Endodermal cell (in vitro differentiated cells): ENCODE data around the gene CCDC170. TPM values are rescaled to one million over a fixed set of nuclear protein-coding genes. Genes with fewer than 3 reads are reported as not detected.

Experiments
- DNase-seq: peaks from one replicate; pipeline ENCODE4 v3.0.0-alpha.2; 2017
- H3K27ac ChIP-seq: 2 replicates; pipeline ENCODE4 v1.5.1; 2013; ENCODE audit warnings: mild to moderate bottlenecking, low read depth, low read length, moderate library complexity
- H3K27me3 ChIP-seq: 2 replicates; pipeline ENCODE4 v1.6.1; 2013; ENCODE audit warnings: mild to moderate bottlenecking, low read length, moderate library complexity; ENCODE audit not compliant: insufficient read depth, control insufficient read depth, poor library complexity, severe bottlenecking
- H3K36me3 ChIP-seq: 2 replicates; pipeline ENCODE4 v1.7.0; 2013; ENCODE audit warnings: mild to moderate bottlenecking, low read length, moderate library complexity; ENCODE audit not compliant: control insufficient read depth, insufficient read depth
- H3K4me1 ChIP-seq: one replicate; pipeline ENCODE4 v1.7.0; 2013; ENCODE audit warnings: low read length; ENCODE audit not compliant: control insufficient read depth, insufficient read depth
- H3K4me3 ChIP-seq: 2 replicates; pipeline ENCODE4 v1.5.1; 2013; ENCODE audit warnings: mild to moderate bottlenecking, low read length, moderate library complexity
- H3K9ac ChIP-seq: 2 replicates; pipeline ENCODE4 v1.6.1; 2013; ENCODE audit warnings: mild to moderate bottlenecking, low read length, moderate library complexity; ENCODE audit not compliant: poor library complexity, severe bottlenecking; ENCODE audit errors: extremely low read depth
- H3K9me3 ChIP-seq: 2 replicates; pipeline ENCODE4 v1.6.1; 2013; ENCODE audit warnings: mild to moderate bottlenecking, low read length, moderate library complexity; ENCODE audit not compliant: control insufficient read depth
- H3K27ac Mint-ChIP-seq: 2 replicates; pipeline ENCODE4 v1.8.0; 2020; ENCODE audit warnings: mixed read lengths
- H3K27me3 Mint-ChIP-seq: 2 replicates; pipeline ENCODE4 v1.8.0; 2021; ENCODE audit warnings: mild to moderate bottlenecking, mixed read lengths; ENCODE audit not compliant: insufficient read depth
- H3K36me3 Mint-ChIP-seq: 2 replicates; pipeline ENCODE4 v1.8.0; 2020; ENCODE audit warnings: low read depth, mixed read lengths
- H3K4me1 Mint-ChIP-seq: 2 replicates; pipeline ENCODE4 v1.8.0; 2020; ENCODE audit warnings: mixed read lengths
- H3K4me3 Mint-ChIP-seq: 2 replicates; pipeline ENCODE4 v1.8.0; 2020; ENCODE audit warnings: mild to moderate bottlenecking, moderate library complexity, mixed read lengths
- H3K9me3 Mint-ChIP-seq: 2 replicates; pipeline ENCODE4 v1.8.0; 2020; ENCODE audit warnings: mild to moderate bottlenecking, mixed read lengths
- WGBS, 2 experiments: methylation state at CpG; one replicate each; pipeline versions ENCODE4 v1.1.5 to v1.1.7; 2013; ENCODE audit warnings: missing lambda C conversion rate in 2 of 2, mixed read lengths in 1 of 2; ENCODE audit not compliant: insufficient coverage in 1 of 2, insufficient read length in 1 of 2; 5-methylcytosine and 5-hydroxymethylcytosine counted together
- total RNA-seq, 2 donors: library from RNA; stranded (reverse); fragmentation: NEBNext Ultra II Directional in 1 of 2; extraction: Animal tissue kit (Norgen Biotek cat#: 25700) in 1 of 2; gene quantifications; 2 replicates in 1 of 2; 3 replicates in 1 of 2; pipeline ENCODE4 v1.2.1, GENCODE V29; 2021
- TF ChIP-seq, protein P1 (sequence below): fragments of 200-600 bp; sonication (generic); conservative IDR thresholded peaks from 2 replicates; pipeline ENCODE4 v1.5.0; 2021; ENCODE audit warnings: antibody characterized with exemption, mild to moderate bottlenecking

Gene CCDC170
- total RNA-seq, 2 donors from 2014 or later, result 2.2 to 4.1 TPM

DNA sequence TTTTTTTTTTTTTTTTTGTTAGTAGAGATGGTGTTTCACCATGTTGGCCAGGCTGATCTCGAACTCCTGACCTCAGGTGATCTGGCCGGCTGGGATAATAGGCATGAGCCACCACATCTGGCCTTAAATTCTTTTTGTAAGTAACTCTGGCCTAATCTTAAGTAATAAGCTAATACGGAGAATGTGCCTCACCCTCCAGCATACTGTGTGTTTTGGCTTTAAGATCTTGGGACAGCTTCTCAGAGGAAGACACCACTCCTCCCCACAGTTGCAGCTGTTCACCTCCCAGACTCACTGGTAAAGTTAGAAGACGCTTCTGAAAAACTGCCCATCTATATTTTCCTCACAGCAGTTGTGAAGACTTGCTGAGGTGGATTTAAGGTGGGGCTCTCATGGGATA is 120.8 kb downstream of the CCDC170 start:
- 91 to 93% methylated on average over 3 to 4 of the region's 4 CpGs for WGBS, 2 experiments
- no peaks in the 10 kb centered on the region for H3K36me3 Mint-ChIP-seq
- no peaks in the 10 kb centered on the region for H3K27me3 Mint-ChIP-seq
- no peaks in the 10 kb centered on the region for H3K9me3 Mint-ChIP-seq
- no peak overlapping the region for H3K4me3 Mint-ChIP-seq
- no peak for DNase-seq
- no peaks in the 10 kb centered on the region for H3K4me1 ChIP-seq
- H3K27ac ChIP-seq, result no peak overlapping the region
- peaks cover 3% of the 10 kb centered on the region for H3K4me1 Mint-ChIP-seq
- no peaks in the 10 kb centered on the region for H3K36me3 ChIP-seq
- H3K9me3 ChIP-seq, result peaks cover 14% of the 10 kb centered on the region
- no peak overlapping the region for H3K27ac Mint-ChIP-seq
- TF ChIP-seq, protein P1, sequence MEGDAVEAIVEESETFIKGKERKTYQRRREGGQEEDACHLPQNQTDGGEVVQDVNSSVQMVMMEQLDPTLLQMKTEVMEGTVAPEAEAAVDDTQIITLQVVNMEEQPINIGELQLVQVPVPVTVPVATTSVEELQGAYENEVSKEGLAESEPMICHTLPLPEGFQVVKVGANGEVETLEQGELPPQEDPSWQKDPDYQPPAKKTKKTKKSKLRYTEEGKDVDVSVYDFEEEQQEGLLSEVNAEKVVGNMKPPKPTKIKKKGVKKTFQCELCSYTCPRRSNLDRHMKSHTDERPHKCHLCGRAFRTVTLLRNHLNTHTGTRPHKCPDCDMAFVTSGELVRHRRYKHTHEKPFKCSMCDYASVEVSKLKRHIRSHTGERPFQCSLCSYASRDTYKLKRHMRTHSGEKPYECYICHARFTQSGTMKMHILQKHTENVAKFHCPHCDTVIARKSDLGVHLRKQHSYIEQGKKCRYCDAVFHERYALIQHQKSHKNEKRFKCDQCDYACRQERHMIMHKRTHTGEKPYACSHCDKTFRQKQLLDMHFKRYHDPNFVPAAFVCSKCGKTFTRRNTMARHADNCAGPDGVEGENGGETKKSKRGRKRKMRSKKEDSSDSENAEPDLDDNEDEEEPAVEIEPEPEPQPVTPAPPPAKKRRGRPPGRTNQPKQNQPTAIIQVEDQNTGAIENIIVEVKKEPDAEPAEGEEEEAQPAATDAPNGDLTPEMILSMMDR, result no peak
- H3K9ac ChIP-seq, result no peak overlapping the region
- H3K4me3 ChIP-seq, result no peak overlapping the region
- no peaks in the 10 kb centered on the region for H3K27me3 ChIP-seq

DNA sequence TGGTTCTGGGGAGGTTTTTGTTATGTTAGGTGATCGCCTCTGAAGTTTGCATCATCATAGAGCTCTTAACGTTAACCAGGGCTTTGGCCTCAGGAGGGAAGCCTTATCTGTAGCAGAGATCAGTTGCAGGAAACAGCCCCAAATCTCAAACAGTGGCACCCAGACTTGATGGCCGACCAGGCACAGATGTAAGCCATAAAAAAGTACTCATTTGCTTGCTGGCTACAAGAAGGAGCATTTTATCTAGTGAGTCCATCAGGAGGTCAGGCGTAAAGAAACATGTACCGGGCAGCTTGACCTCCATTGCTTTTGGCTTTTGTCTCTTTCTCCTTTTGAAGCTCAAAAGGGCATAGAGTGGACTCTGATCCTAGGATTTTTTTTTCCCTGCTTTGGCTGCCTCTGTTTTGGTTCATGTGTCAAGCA is 122.3 kb downstream of the CCDC170 start:
- WGBS, 2 experiments, result 74 to 75% methylated on average over 5 of the region's 5 CpGs
- H3K4me3 ChIP-seq, result no peak overlapping the region
- TF ChIP-seq, protein P1, result no peak
- Mint-ChIP-seq H3K4me1 (peaks cover 7% of the 10 kb centered on the region), H3K4me3 (no peak overlapping the region), H3K9me3 (no peaks in the 10 kb centered on the region), H3K27me3 (no peaks in the 10 kb centered on the region), H3K36me3 (no peaks in the 10 kb centered on the region), H3K27ac (no peak overlapping the region)
- no peaks in the 10 kb centered on the region for H3K36me3 ChIP-seq
- H3K27me3 ChIP-seq, result no peaks in the 10 kb centered on the region
- no peak for DNase-seq
- no peak overlapping the region for H3K9ac ChIP-seq
- H3K4me1 ChIP-seq, result no peaks in the 10 kb centered on the region
- peaks cover 14% of the 10 kb centered on the region for H3K9me3 ChIP-seq
- H3K27ac ChIP-seq, result no peak overlapping the region

DNA sequence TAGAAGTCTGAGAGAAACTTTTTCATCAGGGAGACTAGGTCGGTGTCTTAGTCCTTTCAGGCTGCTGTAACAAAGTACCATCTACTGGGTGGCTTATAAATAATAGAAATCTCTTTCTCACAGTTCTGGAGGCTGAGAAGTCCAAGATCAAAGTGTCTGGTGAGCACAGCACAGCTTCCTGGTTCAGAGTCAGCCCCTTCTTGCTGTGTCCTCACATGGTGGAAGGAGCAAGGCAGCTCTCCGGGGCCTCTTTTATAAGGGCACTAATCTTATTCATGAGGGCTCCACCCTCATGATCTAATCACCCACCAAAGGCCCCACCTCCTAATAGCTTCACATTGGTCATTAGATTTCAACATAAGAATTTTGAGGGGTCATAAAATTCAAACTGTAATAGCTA is 122.8 kb downstream of the CCDC170 start:
- Histone ChIP-seq H3K27me3 (no peaks in the 10 kb centered on the region), H3K27ac (no peak overlapping the region), H3K36me3 (no peaks in the 10 kb centered on the region), H3K9me3 (peaks cover 14% of the 10 kb centered on the region), H3K4me3 (no peak overlapping the region), H3K9ac (no peak overlapping the region), H3K4me1 (no peaks in the 10 kb centered on the region)
- H3K36me3 Mint-ChIP-seq, result no peaks in the 10 kb centered on the region
- no peak overlapping the region for H3K4me3 Mint-ChIP-seq
- H3K9me3 Mint-ChIP-seq, result no peaks in the 10 kb centered on the region
- WGBS, 2 experiments, result 81 to 100% methylated on average over 1 to 2 of the region's 2 CpGs
- no peak for DNase-seq
- no peaks in the 10 kb centered on the region for H3K27me3 Mint-ChIP-seq
- TF ChIP-seq, protein P1, result no peak
- H3K27ac Mint-ChIP-seq, result no peak overlapping the region
- H3K4me1 Mint-ChIP-seq, result peaks cover 7% of the 10 kb centered on the region
